ENCODE data around the gene ARG2. TPM values are rescaled to one million over a fixed set of nuclear protein-coding genes. Genes with fewer than 3 reads are reported as not detected.

The ARG2 gene
- total RNA-seq, 2 donors from 2014 or later, result 0.59 TPM; not detected in 1

- Histone ChIP-seq H3K4me3 (no peak overlapping the region), H3K9me3 (no peaks in the 10 kb centered on the region), H3K27me3 (no peaks in the 10 kb centered on the region), H3K4me1 (no peaks in the 10 kb centered on the region), H3K27ac (no peak overlapping the region), H3K36me3 (no peaks in the 10 kb centered on the region)
- DNase-seq (ENCODE audit: low spot score), result no peak
- no peak for TF ChIP-seq CTCF (IDR thresholded peaks at IDR 0.05)
Measured at GRCh38 chr14:67573228-67574010, 46.3 kb upstream of the ARG2 start.

- no peaks in the 10 kb centered on the region for H3K9me3 ChIP-seq
- H3K4me3 ChIP-seq, result no peak overlapping the region
- H3K4me1 ChIP-seq, result no peaks in the 10 kb centered on the region
- no peak overlapping the region for H3K27ac ChIP-seq
- TF ChIP-seq CTCF (IDR thresholded peaks at IDR 0.05), result no peak
- H3K36me3 ChIP-seq, result no peaks in the 10 kb centered on the region
- DNase-seq (ENCODE audit: low spot score), result no peak
- H3K27me3 ChIP-seq, result no peaks in the 10 kb centered on the region
Measured at GRCh38 chr14:67574156-67574555, 45.6 kb upstream of the ARG2 start.

GRCh38 chr14:67574806-67575205 lies 44.9 kb upstream of the ARG2 start:
- Histone ChIP-seq H3K27ac (no peak overlapping the region), H3K4me1 (no peaks in the 10 kb centered on the region), H3K9me3 (no peaks in the 10 kb centered on the region), H3K27me3 (no peaks in the 10 kb centered on the region), H3K4me3 (no peak overlapping the region), H3K36me3 (no peaks in the 10 kb centered on the region)
- no peak for TF ChIP-seq CTCF (IDR thresholded peaks at IDR 0.05)
- no peak for DNase-seq (ENCODE audit: low spot score)

GRCh38 chr14:67575684-67576083 lies 44.0 kb upstream of the ARG2 start:
- H3K27ac ChIP-seq, result no peak overlapping the region
- TF ChIP-seq CTCF (IDR thresholded peaks at IDR 0.05), result no peak
- no peaks in the 10 kb centered on the region for H3K27me3 ChIP-seq
- no peak overlapping the region for H3K4me3 ChIP-seq
- no peaks in the 10 kb centered on the region for H3K9me3 ChIP-seq
- no peaks in the 10 kb centered on the region for H3K36me3 ChIP-seq
- no peaks in the 10 kb centered on the region for H3K4me1 ChIP-seq
- no peak for DNase-seq (ENCODE audit: low spot score)

- DNase-seq (ENCODE audit: low spot score), result no peak
- H3K4me3 ChIP-seq, result no peak overlapping the region
- H3K27me3 ChIP-seq, result no peaks in the 10 kb centered on the region
- no peak for TF ChIP-seq CTCF (IDR thresholded peaks at IDR 0.05)
- H3K36me3 ChIP-seq, result no peaks in the 10 kb centered on the region
- H3K9me3 ChIP-seq, result no peaks in the 10 kb centered on the region
- H3K4me1 ChIP-seq, result no peaks in the 10 kb centered on the region
- H3K27ac ChIP-seq, result no peak overlapping the region
Measured at GRCh38 chr14:67576216-67576955, 43.3 kb upstream of the ARG2 start.
